Activated CD4-positive, CD25-positive, alpha-beta regulatory T cell treated with anti-CD3 and anti-CD28 coated beads, Interleukin-2, amount 50 U/mL, for 16 hours (primary cell): ENCODE data around the gene NTS.

Experiments used
- DNase-seq: peaks from one replicate; pipeline ENCODE4 v3.0.0-alpha.2; 2020; ENCODE audit warnings: low read depth, low spot score

The NTS gene

GRCh38 chr12:85874031-85874461 lies at the start of gene NTS:
Gene NTS, plus strand, starts transcription at chr12:85874295. Its CDS starts 109 bp downstream, at chr12:85874404.
- no peak for DNase-seq

- no peak for DNase-seq
Measured at GRCh38 chr12:85825746-85826145, 48.3 kb upstream of the NTS start.

- no peak for DNase-seq
Measured at GRCh38 chr12:85828576-85828975, 45.5 kb upstream of the NTS start.

GRCh38 chr12:85829391-85829790 lies 44.7 kb upstream of the NTS start:
- no peak for DNase-seq

GRCh38 chr12:85831327-85831990 lies 42.6 kb upstream of the NTS start:
- DNase-seq: no peak

GRCh38 chr12:85833579-85833978 lies 40.5 kb upstream of the NTS start:
- DNase-seq: no peak

GRCh38 chr12:85834378-85834777 lies 39.7 kb upstream of the NTS start:
- DNase-seq: no peak

- DNase-seq: no peak
Measured at GRCh38 chr12:85835426-85836196, 38.5 kb upstream of the NTS start.

GRCh38 chr12:85836197-85837090 lies 37.7 kb upstream of the NTS start, which contains the start of gene RASSF9:
Gene RASSF9, minus strand, starts transcription at chr12:85836409. Its CDS starts 208 bp downstream, at chr12:85836201.
- DNase-seq: no peak

- DNase-seq: no peak
Measured at GRCh38 chr12:85843606-85844310, 30.3 kb upstream of the NTS start.

GRCh38 chr12:85849344-85849743 lies 24.8 kb upstream of the NTS start:
- DNase-seq: no peak

GRCh38 chr12:85855305-85855704 lies 18.8 kb upstream of the NTS start:
- no peak for DNase-seq

- no peak for DNase-seq
Measured at GRCh38 chr12:85856966-85857365, 17.1 kb upstream of the NTS start.

- DNase-seq: no peak
Measured at GRCh38 chr12:85865890-85866289, 8.2 kb upstream of the NTS start.

- DNase-seq: no peak
Measured at GRCh38 chr12:85866986-85867776, 6.9 kb upstream of the NTS start.

GRCh38 chr12:85872497-85873091 lies 1.5 kb upstream of the NTS start:
- DNase-seq: no peak

GRCh38 chr12:85877459-85877858 lies 3.4 kb downstream of the NTS start:
- no peak for DNase-seq

GRCh38 chr12:85883763-85884162 lies 9.7 kb downstream of the NTS start:
- DNase-seq: no peak

GRCh38 chr12:85894653-85895052 lies 20.6 kb downstream of the NTS start:
- DNase-seq: no peak

- DNase-seq: no peak
Measured at GRCh38 chr12:85920324-85920947, 46.3 kb downstream of the NTS start.
